T-helper 2 cell treated with Interferon-gamma antibody and Interleukin-4, amounts not matched to agents 5 μg/mL and 100 μg/mL, for 36 hours (primary cell): ENCODE data around the gene SMAD5.
A peak's percentile ranks its signal among the peaks of the same experiment; 100 is the strongest.

Experiments
- DNase-seq: peaks from one replicate; pipeline ENCODE4 v3.0.0; 2021; ENCODE audit warnings: low spot score
- H3K27ac Mint-ChIP-seq: one replicate; pipeline ENCODE4 v1.8.0; 2021; ENCODE audit warnings: mild to moderate bottlenecking, mixed read lengths
- H3K27me3 Mint-ChIP-seq: one replicate; pipeline ENCODE4 v1.8.0; 2021; ENCODE audit warnings: low read depth, mixed read lengths
- H3K36me3 Mint-ChIP-seq: one replicate; pipeline ENCODE4 v1.8.0; 2021; ENCODE audit warnings: low read depth, mixed read lengths
- H3K4me1 Mint-ChIP-seq: one replicate; pipeline ENCODE4 v1.8.0; 2021; ENCODE audit warnings: low read depth, mixed read lengths
- H3K4me3 Mint-ChIP-seq: one replicate; pipeline ENCODE4 v1.8.0; 2022; ENCODE audit warnings: mild to moderate bottlenecking, moderate library complexity, mixed read lengths
- H3K9me3 Mint-ChIP-seq: one replicate; pipeline ENCODE4 v1.8.0; 2021; ENCODE audit warnings: mixed read lengths

Gene SMAD5

GRCh38 chr5:136200761-136201160 lies 68.1 kb downstream of the SMAD5 start:
- Mint-ChIP-seq H3K36me3 (no peaks in the 10 kb centered on the region), H3K9me3 (no peaks in the 10 kb centered on the region), H3K27me3 (peaks cover 27% of the 10 kb centered on the region), H3K27ac (no peak overlapping the region), H3K4me1 (no peaks in the 10 kb centered on the region), H3K4me3 (no peak overlapping the region)
- no peak for DNase-seq

GRCh38 chr5:136201870-136202269 lies 69.2 kb downstream of the SMAD5 start:
- no peaks in the 10 kb centered on the region for H3K36me3 Mint-ChIP-seq
- H3K27ac Mint-ChIP-seq: no peak overlapping the region
- H3K4me3 Mint-ChIP-seq: no peak overlapping the region
- H3K9me3 Mint-ChIP-seq: no peaks in the 10 kb centered on the region
- H3K27me3 Mint-ChIP-seq: peaks cover 23% of the 10 kb centered on the region
- no peaks in the 10 kb centered on the region for H3K4me1 Mint-ChIP-seq
- DNase-seq: no peak

GRCh38 chr5:136202469-136203205 lies 70.0 kb downstream of the SMAD5 start:
- no peaks in the 10 kb centered on the region for H3K9me3 Mint-ChIP-seq
- no peak overlapping the region for H3K27ac Mint-ChIP-seq
- DNase-seq: no peak
- no peak overlapping the region for H3K4me3 Mint-ChIP-seq
- H3K27me3 Mint-ChIP-seq: peaks cover 23% of the 10 kb centered on the region
- H3K4me1 Mint-ChIP-seq: no peaks in the 10 kb centered on the region
- no peaks in the 10 kb centered on the region for H3K36me3 Mint-ChIP-seq

GRCh38 chr5:136203303-136203922 lies 70.8 kb downstream of the SMAD5 start:
- DNase-seq: no peak
- Mint-ChIP-seq H3K9me3 (no peaks in the 10 kb centered on the region), H3K27me3 (peaks cover 23% of the 10 kb centered on the region), H3K4me1 (no peaks in the 10 kb centered on the region), H3K27ac (no peak overlapping the region), H3K4me3 (no peak overlapping the region), H3K36me3 (no peaks in the 10 kb centered on the region)

- Mint-ChIP-seq H3K27me3 (peaks cover 23% of the 10 kb centered on the region), H3K4me3 (no peak overlapping the region), H3K4me1 (no peaks in the 10 kb centered on the region), H3K9me3 (no peaks in the 10 kb centered on the region), H3K36me3 (no peaks in the 10 kb centered on the region), H3K27ac (no peak overlapping the region)
- DNase-seq: no peak
These were observed 72.5 kb downstream of the SMAD5 start for GRCh38 chr5:136205061-136205702.

- Mint-ChIP-seq H3K27ac (no peak overlapping the region), H3K9me3 (no peaks in the 10 kb centered on the region), H3K4me3 (no peak overlapping the region), H3K36me3 (no peaks in the 10 kb centered on the region), H3K4me1 (no peaks in the 10 kb centered on the region), H3K27me3 (peaks cover 21% of the 10 kb centered on the region)
- no peak for DNase-seq
These were observed 73.3 kb downstream of the SMAD5 start for GRCh38 chr5:136205941-136206340.

GRCh38 chr5:136206361-136206760 lies 73.7 kb downstream of the SMAD5 start:
- Mint-ChIP-seq H3K4me1 (no peaks in the 10 kb centered on the region), H3K27me3 (peaks cover 21% of the 10 kb centered on the region), H3K9me3 (no peaks in the 10 kb centered on the region), H3K36me3 (no peaks in the 10 kb centered on the region), H3K4me3 (no peak overlapping the region), H3K27ac (no peak overlapping the region)
- no peak for DNase-seq

GRCh38 chr5:136207631-136208030 lies 75.0 kb downstream of the SMAD5 start:
- Mint-ChIP-seq H3K9me3 (no peaks in the 10 kb centered on the region), H3K4me1 (no peaks in the 10 kb centered on the region), H3K36me3 (no peaks in the 10 kb centered on the region), H3K27me3 (peaks cover 15% of the 10 kb centered on the region), H3K27ac (no peak overlapping the region), H3K4me3 (no peak overlapping the region)
- DNase-seq: no peak

GRCh38 chr5:136208916-136209315 lies 76.3 kb downstream of the SMAD5 start:
- H3K9me3 Mint-ChIP-seq: no peaks in the 10 kb centered on the region
- H3K27ac Mint-ChIP-seq: no peak overlapping the region

GRCh38 chr5:136209346-136209910 lies 76.8 kb downstream of the SMAD5 start:
- no peaks in the 10 kb centered on the region for H3K9me3 Mint-ChIP-seq
- peaks cover 4% of the 10 kb centered on the region for H3K27me3 Mint-ChIP-seq
- H3K36me3 Mint-ChIP-seq: no peaks in the 10 kb centered on the region
- H3K27ac Mint-ChIP-seq: no peak overlapping the region
- no peak overlapping the region for H3K4me3 Mint-ChIP-seq
- no peak for DNase-seq
- H3K4me1 Mint-ChIP-seq: no peaks in the 10 kb centered on the region

More at GRCh38 chr5:136208916-136209315, 76.3 kb downstream of the SMAD5 start:
- no peak overlapping the region for H3K4me3 Mint-ChIP-seq
- H3K4me1 Mint-ChIP-seq: no peaks in the 10 kb centered on the region
- no peaks in the 10 kb centered on the region for H3K36me3 Mint-ChIP-seq
- DNase-seq: no peak
- peaks cover 7% of the 10 kb centered on the region for H3K27me3 Mint-ChIP-seq

GRCh38 chr5:136210259-136210658 lies 77.6 kb downstream of the SMAD5 start:
- H3K27ac Mint-ChIP-seq: no peak overlapping the region
- no peaks in the 10 kb centered on the region for H3K9me3 Mint-ChIP-seq
- H3K36me3 Mint-ChIP-seq: no peaks in the 10 kb centered on the region
- no peak for DNase-seq
- H3K4me3 Mint-ChIP-seq: no peak overlapping the region
- H3K4me1 Mint-ChIP-seq: no peaks in the 10 kb centered on the region
- H3K27me3 Mint-ChIP-seq: peaks cover 2% of the 10 kb centered on the region

GRCh38 chr5:136211282-136212040 lies 78.8 kb downstream of the SMAD5 start:
- Mint-ChIP-seq H3K4me1 (no peaks in the 10 kb centered on the region), H3K27me3 (peaks cover 2% of the 10 kb centered on the region), H3K4me3 (no peak overlapping the region), H3K36me3 (no peaks in the 10 kb centered on the region), H3K27ac (no peak overlapping the region), H3K9me3 (no peaks in the 10 kb centered on the region)
- DNase-seq: no peak

GRCh38 chr5:136212252-136212721 lies 79.6 kb downstream of the SMAD5 start:
- H3K36me3 Mint-ChIP-seq: no peaks in the 10 kb centered on the region
- peak; percentile 15 for DNase-seq
- H3K27ac Mint-ChIP-seq: no peak overlapping the region
- H3K4me3 Mint-ChIP-seq: no peak overlapping the region
- H3K27me3 Mint-ChIP-seq: peaks cover 2% of the 10 kb centered on the region
- H3K4me1 Mint-ChIP-seq: no peaks in the 10 kb centered on the region
- no peaks in the 10 kb centered on the region for H3K9me3 Mint-ChIP-seq
